ENCODE results near the gene DACH1. TPM values are rescaled to one million over a fixed set of nuclear protein-coding genes. Genes with fewer than 3 reads are reported as not detected.

The DACH1 gene
- total and polyA plus RNA-seq, 2 of the 13 experiments (the other 11 are each of a cell fraction or from before 2014, with no cell fraction given): not detected

DNA sequence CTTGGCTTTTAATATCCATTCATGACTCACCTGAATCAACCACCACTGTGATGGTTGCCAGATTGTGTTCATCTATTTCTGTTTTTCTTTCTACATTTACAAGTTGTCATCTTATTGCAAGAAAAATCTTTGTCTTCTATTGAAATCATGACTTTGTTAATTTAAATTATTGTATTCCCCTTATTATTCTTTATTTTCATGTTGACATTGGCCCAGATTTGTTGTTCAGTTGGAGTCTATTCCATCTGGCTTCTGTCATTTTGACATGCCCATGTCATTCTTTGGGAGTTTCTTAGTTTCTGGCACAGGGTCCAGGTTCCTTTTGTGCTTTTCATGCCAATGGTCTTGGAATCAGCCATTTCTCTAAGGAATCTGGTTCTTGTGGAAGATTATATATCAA is 19.9 kb upstream of the DACH1 start:
- DNase-seq (ENCODE audit: low spot score) (no peak), FAIRE-seq (no peak), ATAC-seq (no peak)
- Histone ChIP-seq H3K36me3 (replicated peaks in 1 of 2; ENCODE audit: control insufficient read depth in 1 of 2, insufficient read depth in 2 of 2, low read length in 2 of 2) (no peaks in the 10 kb centered on the region), H3K27ac (ENCODE audit: extremely low read length, insufficient read depth, low read length) (no peak overlapping the region), H3K9me3 (ENCODE audit: low read length) (no peaks in the 10 kb centered on the region), H3K9ac (ENCODE audit: insufficient read depth, low read depth, low read length) (no peak overlapping the region), H3K4me1 (ENCODE audit: insufficient read depth, low read length) (no peaks in the 10 kb centered on the region), H3K4me3 (replicated peaks in 1 of 3; ENCODE audit: insufficient read depth in 1 of 3, low read depth in 2 of 3, low read length in 3 of 3) (no peak overlapping the region), H3K27me3 (ENCODE audit: control insufficient read depth in 1 of 2, insufficient read depth in 2 of 2, low read length in 2 of 2) (no peaks in the 10 kb centered on the region), H3K79me2 (ENCODE audit: insufficient read depth, low read length) (no peaks in the 10 kb centered on the region), H2AFZ (ENCODE audit: low read length) (no peak overlapping the region), H3K4me2 (ENCODE audit: low read depth, low read length) (no peak overlapping the region), H4K20me1 (ENCODE audit: insufficient read depth, low read length) (no peaks in the 10 kb centered on the region)
- BruUV-seq (replicated peaks): no TSS peak
- CTCF ChIA-PET (ENCODE audit: low intra/inter-chr PET ratio, low total read pairs): no interaction called here
- in situ Hi-C loops (cut with HindIII; ENCODE audit: extremely low pct_ligation_motif_present, low pct_unique_long_range_greater_than_20kb): loop anchor here (25.0 kb wide), 1 partner anchor 575 kb away; no protein-coding TSS in a partner anchor
- intact Hi-C loops (cut with micrococcal nuclease; ENCODE audit: unreplicated experiment): no loop called here
- POLR2A ChIA-PET: no interaction called here
- no peak for TF ChIP-seq MTF2 (CRISPR knock-in tag; IDR thresholded peaks at IDR 0.05; ENCODE audit: borderline replicate concordance)
- no peak for TF ChIP-seq ZMYM2 (CRISPR knock-in tag; IDR thresholded peaks at IDR 0.05)
- TF ChIP-seq, protein P1, sequence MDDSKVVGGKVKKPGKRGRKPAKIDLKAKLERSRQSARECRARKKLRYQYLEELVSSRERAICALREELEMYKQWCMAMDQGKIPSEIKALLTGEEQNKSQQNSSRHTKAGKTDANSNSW (CRISPR knock-in tag; IDR thresholded peaks at IDR 0.05; ENCODE audit: borderline replicate concordance): no peak
- TF ChIP-seq, protein P2, sequence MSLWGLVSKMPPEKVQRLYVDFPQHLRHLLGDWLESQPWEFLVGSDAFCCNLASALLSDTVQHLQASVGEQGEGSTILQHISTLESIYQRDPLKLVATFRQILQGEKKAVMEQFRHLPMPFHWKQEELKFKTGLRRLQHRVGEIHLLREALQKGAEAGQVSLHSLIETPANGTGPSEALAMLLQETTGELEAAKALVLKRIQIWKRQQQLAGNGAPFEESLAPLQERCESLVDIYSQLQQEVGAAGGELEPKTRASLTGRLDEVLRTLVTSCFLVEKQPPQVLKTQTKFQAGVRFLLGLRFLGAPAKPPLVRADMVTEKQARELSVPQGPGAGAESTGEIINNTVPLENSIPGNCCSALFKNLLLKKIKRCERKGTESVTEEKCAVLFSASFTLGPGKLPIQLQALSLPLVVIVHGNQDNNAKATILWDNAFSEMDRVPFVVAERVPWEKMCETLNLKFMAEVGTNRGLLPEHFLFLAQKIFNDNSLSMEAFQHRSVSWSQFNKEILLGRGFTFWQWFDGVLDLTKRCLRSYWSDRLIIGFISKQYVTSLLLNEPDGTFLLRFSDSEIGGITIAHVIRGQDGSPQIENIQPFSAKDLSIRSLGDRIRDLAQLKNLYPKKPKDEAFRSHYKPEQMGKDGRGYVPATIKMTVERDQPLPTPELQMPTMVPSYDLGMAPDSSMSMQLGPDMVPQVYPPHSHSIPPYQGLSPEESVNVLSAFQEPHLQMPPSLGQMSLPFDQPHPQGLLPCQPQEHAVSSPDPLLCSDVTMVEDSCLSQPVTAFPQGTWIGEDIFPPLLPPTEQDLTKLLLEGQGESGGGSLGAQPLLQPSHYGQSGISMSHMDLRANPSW (CRISPR knock-in tag; IDR thresholded peaks at IDR 0.05; ENCODE audit: borderline replicate concordance): no peak
- TF ChIP-seq ZNF7 (CRISPR knock-in tag; IDR thresholded peaks at IDR 0.05): no peak
- no peak for TF ChIP-seq NBN (conservative IDR thresholded peaks at IDR 0.05)
- TF ChIP-seq, protein P3, sequence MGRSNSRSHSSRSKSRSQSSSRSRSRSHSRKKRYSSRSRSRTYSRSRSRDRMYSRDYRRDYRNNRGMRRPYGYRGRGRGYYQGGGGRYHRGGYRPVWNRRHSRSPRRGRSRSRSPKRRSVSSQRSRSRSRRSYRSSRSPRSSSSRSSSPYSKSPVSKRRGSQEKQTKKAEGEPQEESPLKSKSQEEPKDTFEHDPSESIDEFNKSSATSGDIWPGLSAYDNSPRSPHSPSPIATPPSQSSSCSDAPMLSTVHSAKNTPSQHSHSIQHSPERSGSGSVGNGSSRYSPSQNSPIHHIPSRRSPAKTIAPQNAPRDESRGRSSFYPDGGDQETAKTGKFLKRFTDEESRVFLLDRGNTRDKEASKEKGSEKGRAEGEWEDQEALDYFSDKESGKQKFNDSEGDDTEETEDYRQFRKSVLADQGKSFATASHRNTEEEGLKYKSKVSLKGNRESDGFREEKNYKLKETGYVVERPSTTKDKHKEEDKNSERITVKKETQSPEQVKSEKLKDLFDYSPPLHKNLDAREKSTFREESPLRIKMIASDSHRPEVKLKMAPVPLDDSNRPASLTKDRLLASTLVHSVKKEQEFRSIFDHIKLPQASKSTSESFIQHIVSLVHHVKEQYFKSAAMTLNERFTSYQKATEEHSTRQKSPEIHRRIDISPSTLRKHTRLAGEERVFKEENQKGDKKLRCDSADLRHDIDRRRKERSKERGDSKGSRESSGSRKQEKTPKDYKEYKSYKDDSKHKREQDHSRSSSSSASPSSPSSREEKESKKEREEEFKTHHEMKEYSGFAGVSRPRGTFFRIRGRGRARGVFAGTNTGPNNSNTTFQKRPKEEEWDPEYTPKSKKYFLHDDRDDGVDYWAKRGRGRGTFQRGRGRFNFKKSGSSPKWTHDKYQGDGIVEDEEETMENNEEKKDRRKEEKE (IDR thresholded peaks at IDR 0.05): no peak
- TF ChIP-seq ZNF432 (CRISPR knock-in tag; IDR thresholded peaks at IDR 0.05; ENCODE audit: borderline replicate concordance): no peak
- TF ChIP-seq ZNF777 (CRISPR knock-in tag; IDR thresholded peaks at IDR 0.05): no peak
- TF ChIP-seq ZNF83 (CRISPR knock-in tag; IDR thresholded peaks at IDR 0.05; ENCODE audit: borderline replicate concordance): no peak
- no peak for TF ChIP-seq ZNF343 (CRISPR knock-in tag; IDR thresholded peaks at IDR 0.05)
- no peak for TF ChIP-seq PCBP1 (IDR thresholded peaks at IDR 0.05; ENCODE audit: borderline replicate concordance, low read depth, low read length)
- TF ChIP-seq, protein P4, sequence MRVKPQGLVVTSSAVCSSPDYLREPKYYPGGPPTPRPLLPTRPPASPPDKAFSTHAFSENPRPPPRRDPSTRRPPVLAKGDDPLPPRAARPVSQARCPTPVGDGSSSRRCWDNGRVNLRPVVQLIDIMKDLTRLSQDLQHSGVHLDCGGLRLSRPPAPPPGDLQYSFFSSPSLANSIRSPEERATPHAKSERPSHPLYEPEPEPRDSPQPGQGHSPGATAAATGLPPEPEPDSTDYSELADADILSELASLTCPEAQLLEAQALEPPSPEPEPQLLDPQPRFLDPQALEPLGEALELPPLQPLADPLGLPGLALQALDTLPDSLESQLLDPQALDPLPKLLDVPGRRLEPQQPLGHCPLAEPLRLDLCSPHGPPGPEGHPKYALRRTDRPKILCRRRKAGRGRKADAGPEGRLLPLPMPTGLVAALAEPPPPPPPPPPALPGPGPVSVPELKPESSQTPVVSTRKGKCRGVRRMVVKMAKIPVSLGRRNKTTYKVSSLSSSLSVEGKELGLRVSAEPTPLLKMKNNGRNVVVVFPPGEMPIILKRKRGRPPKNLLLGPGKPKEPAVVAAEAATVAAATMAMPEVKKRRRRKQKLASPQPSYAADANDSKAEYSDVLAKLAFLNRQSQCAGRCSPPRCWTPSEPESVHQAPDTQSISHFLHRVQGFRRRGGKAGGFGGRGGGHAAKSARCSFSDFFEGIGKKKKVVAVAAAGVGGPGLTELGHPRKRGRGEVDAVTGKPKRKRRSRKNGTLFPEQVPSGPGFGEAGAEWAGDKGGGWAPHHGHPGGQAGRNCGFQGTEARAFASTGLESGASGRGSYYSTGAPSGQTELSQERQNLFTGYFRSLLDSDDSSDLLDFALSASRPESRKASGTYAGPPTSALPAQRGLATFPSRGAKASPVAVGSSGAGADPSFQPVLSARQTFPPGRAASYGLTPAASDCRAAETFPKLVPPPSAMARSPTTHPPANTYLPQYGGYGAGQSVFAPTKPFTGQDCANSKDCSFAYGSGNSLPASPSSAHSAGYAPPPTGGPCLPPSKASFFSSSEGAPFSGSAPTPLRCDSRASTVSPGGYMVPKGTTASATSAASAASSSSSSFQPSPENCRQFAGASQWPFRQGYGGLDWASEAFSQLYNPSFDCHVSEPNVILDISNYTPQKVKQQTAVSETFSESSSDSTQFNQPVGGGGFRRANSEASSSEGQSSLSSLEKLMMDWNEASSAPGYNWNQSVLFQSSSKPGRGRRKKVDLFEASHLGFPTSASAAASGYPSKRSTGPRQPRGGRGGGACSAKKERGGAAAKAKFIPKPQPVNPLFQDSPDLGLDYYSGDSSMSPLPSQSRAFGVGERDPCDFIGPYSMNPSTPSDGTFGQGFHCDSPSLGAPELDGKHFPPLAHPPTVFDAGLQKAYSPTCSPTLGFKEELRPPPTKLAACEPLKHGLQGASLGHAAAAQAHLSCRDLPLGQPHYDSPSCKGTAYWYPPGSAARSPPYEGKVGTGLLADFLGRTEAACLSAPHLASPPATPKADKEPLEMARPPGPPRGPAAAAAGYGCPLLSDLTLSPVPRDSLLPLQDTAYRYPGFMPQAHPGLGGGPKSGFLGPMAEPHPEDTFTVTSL (CRISPR knock-in tag; IDR thresholded peaks at IDR 0.05; ENCODE audit: borderline replicate concordance): no peak

Measured in HepG2 (cell line).